Keratinocyte (primary cell): ENCODE data around the gene STIMATE. TPM values are rescaled to one million over a fixed set of nuclear protein-coding genes. Genes with fewer than 3 reads are reported as not detected.

ENCODE experiments used
- DNase-seq: peaks from one replicate; pipeline ENCODE4 v3.0.0-alpha.2; 2011; ENCODE audit warnings: low read depth, missing footprints, low spot score
- FAIRE-seq: peaks from 2 replicates; lab custom pipeline; 2011; peaks lifted over from hg19 to GRCh38; lab: Jason Lieb, UNC
- H2AFZ ChIP-seq: 2 replicates; pipeline ENCODE4 v1.6.0; 2012; ENCODE audit warnings: low read length, control low read depth, inconsistent platforms; ENCODE audit not compliant: control insufficient read depth
- H3K27ac ChIP-seq: 2 replicates; pipeline ENCODE4 v1.5.1; 2011; ENCODE audit warnings: low read length; ENCODE audit not compliant: control insufficient read depth, insufficient read depth
- H3K27me3 ChIP-seq: 3 replicates; pipeline ENCODE4 v1.6.0; 2011; ENCODE audit warnings: low read length; ENCODE audit not compliant: control insufficient read depth, insufficient read depth; ENCODE audit errors: extremely low read depth
- H3K36me3 ChIP-seq, 2 experiments: 2 replicates in 1 of 2; 3 replicates in 1 of 2; pipeline ENCODE4 v1.5.1; 2011; ENCODE audit warnings: low read length in 2 of 2, mild to moderate bottlenecking in 1 of 2; ENCODE audit not compliant: control insufficient read depth in 2 of 2, insufficient read depth in 2 of 2; ENCODE audit errors: extremely low read depth in 1 of 2
- H3K4me1 ChIP-seq: 3 replicates; pipeline ENCODE4 v1.5.1; 2011; ENCODE audit warnings: low read length; ENCODE audit not compliant: control insufficient read depth, insufficient read depth; ENCODE audit errors: extremely low read depth
- H3K4me2 ChIP-seq: 3 replicates; pipeline ENCODE4 v1.6.0; 2011; ENCODE audit warnings: low read depth, low read length; ENCODE audit not compliant: control insufficient read depth, insufficient read depth; ENCODE audit errors: extremely low read depth
- H3K4me3 ChIP-seq, 3 experiments: fragments of 200-600 bp in 1 of 3; sonication (generic) in 1 of 3; 2 replicates in 2 of 3; 3 replicates in 1 of 3; pipeline ENCODE4 v1.5.1; 2011 to 2016; ENCODE audit warnings: low read length in 3 of 3, mild to moderate bottlenecking in 3 of 3, control low read depth in 2 of 3, inconsistent platforms in 1 of 3, low read depth in 1 of 3, mixed read lengths in 1 of 3, mixed run types in 1 of 3, moderate library complexity in 1 of 3; ENCODE audit not compliant: control insufficient read depth in 2 of 3, insufficient read depth in 2 of 3; ENCODE audit errors: extremely low read depth in 1 of 3
- H3K79me2 ChIP-seq: 2 replicates; pipeline ENCODE4 v1.6.0; 2012; ENCODE audit warnings: low read length; ENCODE audit not compliant: control insufficient read depth, insufficient read depth
- H3K9ac ChIP-seq: 3 replicates; pipeline ENCODE4 v1.6.0; 2011; ENCODE audit warnings: low read length; ENCODE audit not compliant: control insufficient read depth, insufficient read depth; ENCODE audit errors: extremely low read depth
- H3K9me1 ChIP-seq: 3 replicates; pipeline ENCODE4 v1.6.0; 2011; ENCODE audit warnings: low read length; ENCODE audit not compliant: control insufficient read depth, insufficient read depth; ENCODE audit errors: extremely low read depth
- H3K9me3 ChIP-seq: 2 replicates; pipeline ENCODE4 v1.5.1; 2012; ENCODE audit warnings: low read depth, low read length; ENCODE audit not compliant: control insufficient read depth
- H4K20me1 ChIP-seq: 3 replicates; pipeline ENCODE4 v1.6.0; 2011; ENCODE audit warnings: low read length; ENCODE audit not compliant: control insufficient read depth, insufficient read depth; ENCODE audit errors: extremely low read depth
- EZH2 ChIP-seq: IDR thresholded peaks from one replicate; pipeline ENCODE4 v1.6.1; 2012; ENCODE audit warnings: inconsistent platforms, mild to moderate bottlenecking, low read length, moderate library complexity
- dilution Hi-C: fragments of 300-500 bp; cut with MboI; formaldehyde crosslinking; loops from one replicate; pipeline ENCODE4 v1.7.0; 2020; ENCODE audit warnings: low sequenced_read_pairs; ENCODE audit not compliant: extremely low pct_ligation_motif_present
- polyA plus RNA-seq, 5 experiments: library from polyadenylated mRNA; depleted of rRNA in 3 of 5; stranded (reverse) in 3 of 5; stranded (forward) in 1 of 5; unstranded in 1 of 5; fragments of >200 nt; gene quantifications; 1 replicate in 1 of 5; 2 replicates in 3 of 5; 3 replicates in 1 of 5; pipeline versions ENCODE4 v1.2.1 to v1.2.3, GENCODE V29; 2011 to 2012; ENCODE audit warnings: missing spikeins in 2 of 5, low read depth in 1 of 5, low replicate concordance in 1 of 5
- TF ChIP-seq, protein P1 (sequence below), 3 experiments: IDR thresholded peaks in 1 of 3; conservative IDR thresholded peaks in 1 of 3; optimal IDR thresholded peaks in 1 of 3; 2 replicates in 2 of 3; 3 replicates in 1 of 3; pipeline versions ENCODE3 to v1.5.1; 2011; ENCODE audit warnings: low read length in 3 of 3, mild to moderate bottlenecking in 3 of 3, moderate library complexity in 2 of 3, control low read depth in 1 of 3, inconsistent platforms in 1 of 3; ENCODE audit not compliant: insufficient read depth in 2 of 3; ENCODE audit errors: extremely low read depth in 1 of 3

Gene STIMATE
- polyA plus RNA-seq, 1 donor (not counting 4 experiments of a cell fraction or from before 2014, with no cell fraction given): 8.2 TPM

DNA sequence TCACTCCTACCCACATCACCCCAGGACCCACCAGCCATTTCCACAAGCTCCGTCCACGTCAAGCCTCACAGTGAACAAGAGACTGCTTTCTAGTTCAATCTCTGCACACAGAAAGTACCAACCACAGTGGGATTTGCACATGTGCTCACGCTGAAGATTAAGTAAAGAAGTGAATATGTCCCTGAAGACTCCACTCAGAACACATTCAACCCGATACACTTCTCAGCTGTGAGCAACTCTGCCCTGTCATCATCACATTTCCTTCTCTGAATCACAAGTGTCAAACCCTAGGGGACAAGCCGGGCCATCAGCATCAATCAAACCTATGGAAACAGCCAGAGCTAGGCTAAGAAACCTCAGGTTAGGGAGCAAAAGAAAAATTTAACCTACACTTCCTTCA is 1.9 kb downstream of the STIMATE start:
- H3K9ac ChIP-seq: no peak overlapping the region
- peaks cover 0 to 6% of the 10 kb centered on the region in 2 experiments for H3K36me3 ChIP-seq
- TF ChIP-seq, protein P1, sequence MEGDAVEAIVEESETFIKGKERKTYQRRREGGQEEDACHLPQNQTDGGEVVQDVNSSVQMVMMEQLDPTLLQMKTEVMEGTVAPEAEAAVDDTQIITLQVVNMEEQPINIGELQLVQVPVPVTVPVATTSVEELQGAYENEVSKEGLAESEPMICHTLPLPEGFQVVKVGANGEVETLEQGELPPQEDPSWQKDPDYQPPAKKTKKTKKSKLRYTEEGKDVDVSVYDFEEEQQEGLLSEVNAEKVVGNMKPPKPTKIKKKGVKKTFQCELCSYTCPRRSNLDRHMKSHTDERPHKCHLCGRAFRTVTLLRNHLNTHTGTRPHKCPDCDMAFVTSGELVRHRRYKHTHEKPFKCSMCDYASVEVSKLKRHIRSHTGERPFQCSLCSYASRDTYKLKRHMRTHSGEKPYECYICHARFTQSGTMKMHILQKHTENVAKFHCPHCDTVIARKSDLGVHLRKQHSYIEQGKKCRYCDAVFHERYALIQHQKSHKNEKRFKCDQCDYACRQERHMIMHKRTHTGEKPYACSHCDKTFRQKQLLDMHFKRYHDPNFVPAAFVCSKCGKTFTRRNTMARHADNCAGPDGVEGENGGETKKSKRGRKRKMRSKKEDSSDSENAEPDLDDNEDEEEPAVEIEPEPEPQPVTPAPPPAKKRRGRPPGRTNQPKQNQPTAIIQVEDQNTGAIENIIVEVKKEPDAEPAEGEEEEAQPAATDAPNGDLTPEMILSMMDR (optimal IDR thresholded peaks at IDR 0.05 in 1 of 3, IDR thresholded peaks at IDR 0.05 in 1 of 3, conservative IDR thresholded peaks at IDR 0.05 in 1 of 3; ENCODE audit: extremely low read depth in 1 of 3, insufficient read depth in 2 of 3, low read length in 3 of 3): no peak
- TF ChIP-seq EZH2: no peak
- H3K79me2 ChIP-seq: peaks cover 21% of the 10 kb centered on the region
- peaks cover 18% of the 10 kb centered on the region for H3K4me1 ChIP-seq
- no peak overlapping the region for H3K4me2 ChIP-seq
- peaks cover 2% of the 10 kb centered on the region for H4K20me1 ChIP-seq
- dilution Hi-C loops: no loop called here
- H2AFZ ChIP-seq: no peak overlapping the region
- H3K9me3 ChIP-seq: no peaks in the 10 kb centered on the region
- H3K4me3 ChIP-seq: no peak overlapping the region
- DNase-seq (no peak), FAIRE-seq (no peak)
- H3K27ac ChIP-seq: no peak overlapping the region
- H3K27me3 ChIP-seq: no peaks in the 10 kb centered on the region
- H3K9me1 ChIP-seq: peaks cover 2% of the 10 kb centered on the region

DNA sequence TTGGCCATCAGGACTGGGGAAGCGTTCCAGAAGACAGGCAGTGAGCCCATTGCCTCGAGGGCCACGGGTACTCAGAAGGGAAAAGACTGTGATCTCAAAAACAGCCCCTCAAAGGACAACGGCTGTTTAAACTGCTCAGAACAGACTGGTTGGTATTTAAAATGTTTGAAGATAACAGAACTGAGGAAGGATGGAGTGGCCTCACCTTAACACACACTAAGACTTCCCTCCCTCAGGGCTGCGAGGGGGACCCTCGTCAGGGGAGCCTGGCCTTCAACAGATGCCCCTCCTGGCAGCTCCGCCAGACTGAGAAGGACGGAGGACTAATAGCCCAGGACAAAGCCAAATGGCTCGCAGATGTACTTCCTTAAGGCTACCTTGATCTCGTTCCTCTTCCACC is 2.6 kb downstream of the STIMATE start:
- peaks cover 2% of the 10 kb centered on the region for H4K20me1 ChIP-seq
- TF ChIP-seq, protein P1 (optimal IDR thresholded peaks at IDR 0.05 in 1 of 3, IDR thresholded peaks at IDR 0.05 in 1 of 3, conservative IDR thresholded peaks at IDR 0.05 in 1 of 3; ENCODE audit: extremely low read depth in 1 of 3, insufficient read depth in 2 of 3, low read length in 3 of 3): no peak
- TF ChIP-seq EZH2: no peak
- peaks cover 25% of the 10 kb centered on the region for H3K79me2 ChIP-seq
- H3K9ac ChIP-seq: no peak overlapping the region
- peaks cover 0 to 6% of the 10 kb centered on the region in 2 experiments for H3K36me3 ChIP-seq
- H3K4me1 ChIP-seq: peaks cover 19% of the 10 kb centered on the region
- H3K27me3 ChIP-seq: no peaks in the 10 kb centered on the region
- H3K9me1 ChIP-seq: peaks cover 2% of the 10 kb centered on the region
- H3K9me3 ChIP-seq: no peaks in the 10 kb centered on the region
- H3K4me2 ChIP-seq: no peak overlapping the region
- FAIRE-seq (no peak), DNase-seq (no peak)
- H2AFZ ChIP-seq: no peak overlapping the region
- H3K4me3 ChIP-seq: no peak overlapping the region
- dilution Hi-C loops: no loop called here
- H3K27ac ChIP-seq: no peak overlapping the region
